GM12874 (cell line): ENCODE measurements around the gene GLIS1.

ENCODE experiments used
- TF ChIP-seq, protein P1 (sequence below): IDR thresholded peaks from 2 replicates; pipeline ENCODE4 v1.5.1; 2011; ENCODE audit warnings: low read depth, mild to moderate bottlenecking, control low read depth, low read length, moderate library complexity; ENCODE audit not compliant: insufficient read depth

GLIS1 gene

DNA sequence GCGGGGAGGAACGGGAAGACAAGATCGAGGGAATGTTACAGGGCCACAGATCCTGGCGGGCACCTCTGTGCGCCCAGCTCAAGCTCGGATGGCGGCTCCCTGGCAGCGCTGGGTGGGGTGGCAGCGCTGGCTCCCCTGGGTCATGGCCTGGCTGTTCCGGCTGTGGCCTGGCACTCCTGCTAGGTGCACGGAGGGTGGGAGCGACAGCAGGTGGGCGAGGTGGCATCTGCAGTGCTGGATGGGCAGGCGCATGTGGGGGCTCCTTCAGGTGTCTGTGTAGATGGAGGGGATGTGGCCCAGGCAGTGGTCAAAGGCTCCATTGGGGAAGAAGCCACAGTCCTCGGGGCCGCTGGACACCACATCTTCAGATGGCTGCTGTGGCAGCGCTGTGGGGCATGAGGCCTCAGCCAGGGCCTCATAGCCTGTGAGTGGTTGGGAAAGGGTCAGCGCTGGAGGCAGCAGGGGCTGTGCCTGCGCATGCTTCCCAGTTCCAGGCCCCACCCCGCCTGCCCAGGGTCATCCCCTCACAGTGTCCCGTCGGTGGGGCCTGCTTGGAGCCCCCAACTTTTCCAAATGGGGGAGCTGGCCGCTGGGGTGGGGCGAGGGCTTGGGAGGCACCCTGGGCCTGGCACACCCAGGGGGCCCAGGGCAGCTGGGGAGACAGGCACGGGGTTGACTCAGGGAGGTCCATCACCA, 232.5 kb downstream of the GLIS1 start:
- TF ChIP-seq, protein P1, sequence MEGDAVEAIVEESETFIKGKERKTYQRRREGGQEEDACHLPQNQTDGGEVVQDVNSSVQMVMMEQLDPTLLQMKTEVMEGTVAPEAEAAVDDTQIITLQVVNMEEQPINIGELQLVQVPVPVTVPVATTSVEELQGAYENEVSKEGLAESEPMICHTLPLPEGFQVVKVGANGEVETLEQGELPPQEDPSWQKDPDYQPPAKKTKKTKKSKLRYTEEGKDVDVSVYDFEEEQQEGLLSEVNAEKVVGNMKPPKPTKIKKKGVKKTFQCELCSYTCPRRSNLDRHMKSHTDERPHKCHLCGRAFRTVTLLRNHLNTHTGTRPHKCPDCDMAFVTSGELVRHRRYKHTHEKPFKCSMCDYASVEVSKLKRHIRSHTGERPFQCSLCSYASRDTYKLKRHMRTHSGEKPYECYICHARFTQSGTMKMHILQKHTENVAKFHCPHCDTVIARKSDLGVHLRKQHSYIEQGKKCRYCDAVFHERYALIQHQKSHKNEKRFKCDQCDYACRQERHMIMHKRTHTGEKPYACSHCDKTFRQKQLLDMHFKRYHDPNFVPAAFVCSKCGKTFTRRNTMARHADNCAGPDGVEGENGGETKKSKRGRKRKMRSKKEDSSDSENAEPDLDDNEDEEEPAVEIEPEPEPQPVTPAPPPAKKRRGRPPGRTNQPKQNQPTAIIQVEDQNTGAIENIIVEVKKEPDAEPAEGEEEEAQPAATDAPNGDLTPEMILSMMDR, result no peak

DNA sequence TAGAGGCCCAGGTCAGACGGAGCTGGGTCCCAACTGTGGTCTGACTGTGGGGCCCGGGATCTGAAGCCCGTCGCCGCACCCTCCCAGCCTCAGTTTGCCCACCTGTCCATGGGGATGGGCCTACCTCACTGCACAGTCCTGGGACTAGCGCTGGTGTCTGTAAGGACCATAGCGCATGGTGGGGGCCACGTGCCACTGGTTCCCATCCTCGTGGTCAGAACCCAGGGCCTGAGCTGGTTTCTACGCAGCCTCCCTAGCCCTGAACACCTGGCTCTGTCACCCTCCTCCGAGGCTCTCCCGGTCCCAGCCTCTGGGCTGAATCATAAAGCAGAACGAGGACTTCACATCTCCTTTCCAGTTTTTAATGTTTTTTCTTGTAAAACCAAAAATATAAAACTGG, 233.1 kb downstream of the GLIS1 start:
- TF ChIP-seq, protein P1, result no peak

DNA sequence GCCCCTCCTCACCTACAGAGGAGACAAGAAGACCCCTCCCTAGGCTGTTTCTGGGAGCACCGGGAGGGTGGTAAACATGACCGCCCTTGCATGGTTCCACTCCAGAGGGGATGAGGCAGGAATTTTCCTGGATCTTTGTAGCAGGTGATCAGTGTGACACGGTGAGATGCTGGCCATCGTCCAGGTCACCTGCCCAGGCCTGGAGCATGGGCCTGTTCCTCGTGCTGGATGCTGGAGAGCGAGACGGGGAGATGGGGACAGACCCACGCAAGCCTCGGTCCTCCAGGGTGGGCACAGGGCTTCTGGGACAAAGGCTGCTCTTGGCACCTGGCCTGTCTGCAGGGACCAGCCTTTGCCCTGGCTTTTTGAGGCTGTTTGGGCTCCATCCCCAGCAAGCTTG, 233.6 kb downstream of the GLIS1 start:
- TF ChIP-seq, protein P1, result no peak

DNA sequence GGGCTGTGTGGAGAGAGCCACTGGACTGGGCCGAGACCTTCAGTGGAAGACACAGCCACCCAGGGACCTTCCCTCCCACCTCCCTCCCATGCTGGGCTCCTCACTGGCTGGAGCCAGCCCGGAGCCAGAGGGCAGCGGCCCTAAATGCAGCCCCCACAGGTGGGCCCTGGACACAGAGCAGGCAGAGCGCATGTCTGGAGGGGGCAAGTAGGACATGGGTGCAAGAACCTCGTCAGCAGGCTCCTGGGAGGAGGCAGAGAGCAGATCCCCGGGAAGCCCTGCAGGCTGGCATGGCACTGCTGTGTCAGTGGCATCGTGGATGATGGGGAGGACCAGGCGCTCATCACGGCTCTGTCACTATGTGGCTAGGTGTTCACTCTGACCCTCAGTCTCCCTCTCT, 234.1 kb downstream of the GLIS1 start:
- TF ChIP-seq, protein P1, result no peak

DNA sequence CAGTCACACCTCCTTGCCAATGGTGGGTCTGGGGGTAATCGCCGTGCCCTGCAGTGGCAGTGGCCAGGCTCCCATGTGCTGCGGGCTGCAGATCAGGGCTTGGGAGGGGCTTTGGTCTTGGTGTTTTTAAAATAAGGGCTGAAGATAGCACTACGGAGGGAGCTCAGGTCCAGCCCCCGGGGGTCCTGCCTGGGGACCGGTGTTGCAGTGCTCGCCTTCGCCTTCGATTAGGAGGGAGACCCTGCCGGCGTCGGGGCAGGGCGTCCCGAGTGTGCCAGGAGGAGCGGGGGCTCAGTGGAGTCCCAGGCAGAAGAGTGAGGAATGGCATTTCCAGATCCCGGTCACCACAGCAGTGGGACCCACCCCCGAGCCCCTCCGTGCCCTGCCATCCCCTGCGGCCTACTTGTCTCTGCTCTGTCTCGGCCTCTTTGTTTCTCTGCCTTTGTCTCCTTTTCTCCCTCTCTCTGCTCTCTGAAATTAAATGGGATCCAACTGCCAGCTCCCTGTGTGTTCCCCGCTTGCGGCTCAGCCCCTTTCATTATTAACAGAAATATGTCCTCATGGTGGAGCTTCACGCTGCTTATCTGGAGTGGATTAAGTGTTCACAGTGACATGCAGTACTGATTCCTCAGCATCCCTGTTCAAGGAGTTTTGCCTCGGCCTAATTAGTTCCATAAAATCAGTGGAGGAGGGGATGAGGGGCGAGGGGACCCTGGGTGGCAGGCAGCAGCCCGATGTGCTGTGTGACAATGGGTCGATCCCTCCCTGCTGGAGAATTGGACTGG, 235.3 kb downstream of the GLIS1 start:
- TF ChIP-seq, protein P1, result no peak

DNA sequence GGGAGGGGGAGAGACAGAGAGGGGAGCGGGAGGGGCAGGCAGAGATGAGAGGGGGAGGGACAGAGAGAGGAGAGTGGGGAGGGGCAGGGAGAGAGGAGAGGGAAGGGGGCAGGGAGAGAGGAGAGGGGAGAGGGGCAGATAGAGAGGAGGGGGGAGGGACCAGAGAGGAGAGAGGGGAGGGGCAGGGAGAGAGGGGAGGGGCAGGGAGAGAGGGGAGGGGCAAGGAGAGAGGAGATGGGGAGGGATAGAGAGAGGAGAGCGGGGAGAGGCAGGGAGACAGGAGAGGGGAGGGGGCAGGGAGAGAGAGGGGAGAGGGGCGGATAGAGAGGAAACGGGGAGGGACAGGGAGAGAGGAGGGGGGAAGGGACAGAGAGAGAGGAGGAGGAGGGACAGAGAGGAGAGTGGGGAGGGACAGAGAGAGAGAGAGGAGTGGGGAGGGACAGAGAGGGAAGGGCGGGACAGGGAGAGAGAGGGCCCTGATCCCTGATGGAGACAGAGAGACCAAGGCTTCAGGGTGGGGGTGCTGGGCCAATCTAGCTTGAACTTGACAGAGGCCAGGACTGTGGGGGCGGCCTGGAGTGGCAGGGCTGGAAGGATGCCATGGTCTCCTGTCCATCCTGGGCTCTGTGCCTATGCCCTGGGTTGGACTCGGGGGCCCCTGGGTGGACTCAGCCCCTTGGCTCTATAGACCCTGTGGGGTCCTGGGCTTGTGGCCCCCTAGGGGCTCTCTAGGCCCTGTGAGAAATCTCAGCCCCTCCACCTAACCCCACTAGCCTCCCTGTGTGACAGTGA, 236.1 kb downstream of the GLIS1 start:
- TF ChIP-seq, protein P1, result no peak
